GM21526 (cell line): ENCODE results near the gene TUBA4A.
A peak's percentile ranks its signal among the peaks of the same experiment; 100 is the strongest.

ENCODE experiments used
- ATAC-seq: cut with Tn5 transposase; IDR thresholded peaks from one replicate; pipeline ENCODE4 v1.9.1; 2021; ENCODE audit warnings: moderate library complexity; ENCODE audit not compliant: unreplicated experiment, low FRiP score

Gene TUBA4A

DNA sequence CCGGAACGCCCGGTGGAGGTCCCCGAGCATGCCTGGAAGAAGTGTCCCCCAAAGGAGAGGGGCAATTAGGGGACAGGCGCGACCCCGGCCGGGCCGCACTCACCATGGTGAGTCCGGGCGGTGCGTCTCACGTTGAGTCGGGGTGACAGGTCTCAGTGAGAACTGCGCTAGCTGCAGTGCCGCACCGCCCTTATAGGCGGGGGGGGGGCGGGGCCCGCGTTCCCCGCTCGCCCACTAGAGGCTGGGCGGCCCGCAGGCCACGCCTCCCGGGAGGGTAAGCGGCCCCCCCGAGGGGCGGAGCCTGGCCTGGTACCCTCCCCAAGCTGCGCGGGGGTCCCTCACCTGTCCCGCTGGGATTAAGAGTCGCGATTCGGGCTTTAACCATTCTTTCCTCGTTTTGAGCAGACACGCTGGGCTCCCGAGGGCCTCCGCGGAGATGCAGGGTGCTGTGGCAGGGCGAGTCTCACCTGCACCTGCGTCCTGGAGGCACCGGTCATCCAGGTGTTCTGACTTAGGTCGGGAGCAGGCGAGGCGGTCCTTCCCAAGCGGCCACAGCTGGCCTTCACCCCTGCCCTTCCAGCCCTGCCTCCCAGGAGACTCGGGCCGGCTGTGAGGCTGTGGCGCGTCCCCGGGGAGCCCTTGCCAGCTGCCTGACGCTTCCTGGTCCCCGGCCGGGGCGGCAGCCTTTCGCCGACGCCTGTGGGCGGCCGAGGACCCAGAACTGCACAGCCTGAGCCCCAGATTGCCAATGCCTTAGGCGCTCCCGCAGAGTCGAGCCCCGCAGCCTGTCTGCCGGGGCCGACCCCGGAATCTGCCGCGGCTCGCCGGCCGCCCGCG, at the start of gene TUBA4A:
TUBA4A (minus strand) TSS at position 166 of the 837 bp plus-strand sequence; CDS start at position 106, 60 bp downstream.
- peak; percentile 48 for ATAC-seq

DNA sequence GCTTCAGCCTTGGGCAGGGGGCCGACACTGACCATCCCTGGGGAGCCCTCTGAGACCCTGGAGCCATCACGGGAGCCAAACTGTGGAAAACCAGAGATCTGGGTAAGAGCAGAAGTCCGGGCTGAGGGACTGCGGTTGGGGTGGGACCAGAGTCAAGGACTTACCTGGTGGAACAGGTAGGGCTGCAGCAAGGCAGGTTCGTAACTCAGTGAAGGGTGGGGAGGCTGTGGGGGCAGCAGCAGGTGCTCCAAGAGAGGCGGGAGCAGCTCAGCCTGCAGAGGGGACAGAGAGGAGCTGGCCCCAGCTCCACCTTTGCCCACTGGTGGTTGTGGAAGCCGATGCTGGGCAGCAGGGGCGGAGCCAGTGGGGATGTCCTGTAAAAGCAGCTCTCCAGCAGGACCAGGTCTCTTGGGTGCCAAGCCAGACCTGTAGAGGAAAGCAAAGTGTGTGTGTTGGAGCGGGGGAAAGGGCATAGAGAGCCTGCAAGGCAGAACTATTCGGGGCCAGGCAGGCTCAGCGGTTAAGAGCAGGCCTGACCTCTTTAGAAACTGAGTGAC, 48.8 kb upstream of the TUBA4A start:
- ATAC-seq, result no peak

DNA sequence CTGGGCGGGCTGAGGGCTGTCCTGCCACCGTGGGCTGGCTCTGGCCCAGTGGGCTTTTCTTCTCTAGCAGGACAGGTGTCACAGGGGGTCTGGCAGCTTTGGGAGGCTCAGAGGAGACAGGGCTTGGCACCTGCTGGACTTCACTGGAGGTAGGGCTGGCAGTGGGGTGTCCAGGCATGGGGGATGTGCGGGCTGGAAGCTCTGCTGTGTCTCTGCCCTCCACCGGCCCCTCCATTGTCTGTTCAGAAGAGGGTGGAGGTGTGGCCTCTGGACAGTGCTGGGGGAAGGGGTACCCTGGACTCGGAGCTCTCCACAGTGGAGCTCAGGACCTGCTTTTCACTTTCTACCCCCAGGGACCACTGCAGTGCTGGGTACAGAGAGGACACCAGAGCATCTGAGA, 46.3 kb upstream of the TUBA4A start:
- no peak for ATAC-seq

DNA sequence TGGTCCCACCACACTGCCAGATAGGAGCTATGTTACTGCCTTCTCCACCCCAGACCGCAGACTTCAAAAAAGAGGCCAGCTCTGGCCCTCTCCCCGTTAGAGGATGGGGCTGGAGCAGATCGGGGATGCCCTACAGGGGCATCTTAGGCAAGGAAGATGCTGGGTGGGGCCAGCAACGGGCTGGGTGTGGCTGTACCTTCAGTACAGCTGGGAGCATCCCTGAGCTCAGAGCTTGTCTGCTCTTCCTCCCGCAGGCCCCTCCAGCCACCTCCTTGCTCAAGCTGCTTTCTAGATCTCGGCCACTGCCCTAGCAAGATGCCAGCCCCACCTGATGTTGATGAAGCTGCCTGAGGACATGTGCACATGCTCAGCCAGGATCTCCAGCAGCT, 45.6 kb upstream of the TUBA4A start:
- no peak for ATAC-seq

DNA sequence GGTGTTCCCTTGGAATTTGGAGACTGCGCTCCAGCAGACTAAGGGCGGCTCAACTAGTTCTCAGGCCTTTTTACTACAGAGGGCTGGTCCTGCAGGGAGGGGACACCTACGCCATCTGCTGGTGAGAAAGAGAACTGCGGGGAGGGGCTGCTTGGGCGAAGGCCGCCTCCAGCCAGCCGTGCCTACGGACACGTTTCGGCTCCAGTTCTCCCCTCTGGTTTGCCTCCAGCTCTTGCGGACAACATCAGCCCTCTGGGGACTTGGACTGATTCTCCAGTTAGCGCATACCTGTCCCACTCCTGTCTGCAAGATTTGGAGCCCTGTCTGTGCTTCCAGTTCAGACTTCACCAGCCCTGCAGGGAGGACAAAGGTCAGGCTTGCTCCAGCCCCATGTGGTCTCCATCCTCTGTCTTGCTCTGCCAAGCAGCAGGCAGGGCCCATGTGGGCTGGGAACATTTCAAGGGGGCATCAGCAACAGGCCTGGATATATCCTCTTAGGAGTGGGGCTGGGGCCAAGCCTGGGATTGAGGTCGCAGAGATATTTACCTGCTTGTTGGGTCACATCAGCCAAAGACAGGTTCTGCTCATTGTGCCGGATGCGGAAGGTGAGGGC, 45.1 kb upstream of the TUBA4A start:
- no peak for ATAC-seq

DNA sequence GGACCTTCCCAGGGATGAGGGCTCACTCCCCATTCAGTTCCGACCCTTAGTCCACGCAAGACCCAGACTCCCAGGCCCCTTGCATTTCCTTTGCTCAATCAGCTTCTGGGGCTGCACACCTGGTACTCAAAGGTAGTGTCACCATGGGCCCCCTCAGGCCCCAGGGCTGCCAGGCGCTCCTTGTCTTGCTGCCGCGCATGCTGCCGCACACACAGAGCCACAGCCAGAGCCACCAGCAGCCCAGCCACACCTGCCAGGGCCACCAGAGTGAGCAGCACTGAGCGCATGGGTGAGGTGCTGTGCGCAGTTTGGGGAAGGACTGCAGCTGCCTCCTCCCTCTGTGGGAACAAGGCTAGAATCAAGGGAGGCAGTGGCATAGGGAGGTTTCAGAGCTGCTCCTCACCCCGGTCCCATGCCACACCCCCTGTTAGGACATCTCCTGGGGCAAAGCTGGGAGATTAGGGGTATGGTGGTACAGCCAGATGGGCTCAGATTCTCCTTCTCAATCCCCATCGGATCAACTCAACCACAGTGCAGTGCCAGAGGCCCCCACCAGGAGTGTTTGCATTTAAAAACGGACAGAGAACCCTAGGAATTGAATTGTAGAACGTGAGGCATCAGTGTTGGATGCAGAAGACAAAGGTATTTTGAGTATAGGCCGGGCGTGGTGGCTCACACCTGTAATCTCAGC, 44.2 kb upstream of the TUBA4A start:
- ATAC-seq, result no peak

DNA sequence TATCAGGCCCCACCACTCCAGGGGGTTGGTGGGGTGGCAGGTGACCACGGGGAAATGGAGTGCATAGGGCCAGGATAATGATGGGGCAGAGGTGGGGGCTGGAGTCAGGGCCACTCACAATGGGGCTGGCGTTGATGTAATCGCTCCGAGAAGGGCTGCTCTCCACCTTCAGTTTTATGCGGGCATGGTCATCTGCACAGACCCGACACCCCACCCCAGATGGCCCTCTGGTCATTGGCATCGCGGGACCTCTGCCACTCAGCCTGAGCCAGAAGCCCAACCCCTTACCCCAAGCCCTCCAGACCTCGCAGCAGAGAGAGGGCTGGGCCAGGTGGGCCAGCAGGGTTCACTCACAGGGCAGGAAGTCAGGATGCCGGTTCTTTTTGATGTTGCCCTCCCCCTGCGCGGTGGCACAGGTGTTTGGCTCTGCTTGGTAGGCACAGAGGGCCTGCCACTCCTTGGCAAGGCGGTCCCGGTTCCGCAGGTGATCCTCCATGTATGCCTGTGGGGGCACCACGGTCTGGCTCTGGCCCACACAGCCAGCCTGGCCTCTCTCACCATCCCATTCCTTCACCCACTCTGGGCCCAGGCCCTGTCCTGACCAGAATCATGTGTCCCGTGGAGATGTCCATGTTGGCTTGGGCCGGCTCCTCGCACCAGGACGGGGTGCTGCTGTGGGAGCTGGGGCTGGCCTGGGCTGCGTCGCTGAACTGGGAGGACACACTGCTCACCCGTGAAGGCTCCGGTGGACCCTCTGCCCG, 43.1 kb upstream of the TUBA4A start:
- ATAC-seq, result no peak

DNA sequence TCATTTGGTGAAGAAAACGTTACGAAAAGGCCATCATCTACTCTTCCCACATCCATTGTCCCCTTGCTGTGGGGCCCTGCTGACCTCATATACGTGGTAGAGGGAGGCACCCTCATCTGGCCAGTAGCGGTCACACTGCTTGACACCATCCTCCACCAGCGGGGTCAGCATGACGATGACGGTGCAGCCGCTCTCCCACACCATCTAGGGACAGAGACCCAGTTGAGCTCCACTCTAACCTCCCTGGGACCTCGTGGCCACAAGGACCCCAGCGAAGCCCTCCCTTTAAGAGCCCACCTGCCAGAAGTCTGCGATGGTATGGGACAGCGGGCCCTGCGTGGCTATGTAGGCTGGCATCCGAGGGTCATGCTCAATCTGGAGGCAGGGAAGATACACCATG, 42.4 kb upstream of the TUBA4A start:
- no peak for ATAC-seq

DNA sequence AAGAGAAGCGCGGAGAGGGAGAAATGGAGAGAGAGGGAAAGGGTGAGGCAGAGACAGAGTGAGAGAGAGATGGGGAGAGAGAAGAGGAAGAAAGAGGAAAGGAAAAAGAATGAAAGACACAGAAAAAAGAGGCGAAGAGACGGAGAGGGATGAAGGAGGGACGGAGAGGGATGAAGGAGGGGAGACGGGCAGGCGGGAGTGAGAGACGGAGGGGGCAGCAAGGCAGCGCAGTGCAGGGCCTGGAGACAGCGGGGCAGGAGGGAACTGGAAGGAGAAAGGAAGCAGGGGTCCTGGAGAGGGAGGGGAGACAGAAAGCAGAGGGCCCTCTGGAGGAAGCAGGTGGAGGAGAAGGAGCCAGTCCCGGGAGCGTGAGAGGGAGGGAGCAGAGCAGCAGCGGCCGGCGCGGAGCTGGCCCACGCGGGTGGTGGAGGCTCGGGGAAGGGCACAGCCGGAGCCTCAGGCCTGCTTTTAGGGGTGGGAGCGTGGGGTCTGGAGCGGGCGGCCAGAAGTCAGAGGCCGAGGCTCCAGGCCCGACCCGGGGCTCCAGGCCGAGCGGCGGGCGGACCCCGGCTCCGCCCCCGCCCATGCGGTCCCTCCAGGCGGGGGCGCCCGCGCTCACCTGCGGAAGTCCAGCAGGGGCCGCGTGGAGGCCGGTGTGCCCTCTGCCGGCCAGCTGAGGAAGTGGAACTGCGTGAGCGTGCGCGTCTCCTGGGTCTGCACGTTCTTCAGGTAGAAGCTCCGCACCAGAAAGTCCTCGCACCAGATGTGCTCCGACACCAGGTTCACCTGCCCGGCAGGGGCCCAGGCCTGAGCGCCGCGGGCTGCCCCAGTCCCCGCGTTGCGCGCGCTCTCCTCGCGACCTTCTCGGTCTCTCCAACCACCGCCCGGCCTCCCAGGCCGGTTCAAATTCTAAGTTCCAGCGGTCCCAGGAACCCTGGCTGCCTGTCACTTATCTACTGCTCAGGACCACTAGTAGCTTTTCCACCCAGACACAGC, 40.9 kb upstream of the TUBA4A start:
- peak; percentile 82 for ATAC-seq

DNA sequence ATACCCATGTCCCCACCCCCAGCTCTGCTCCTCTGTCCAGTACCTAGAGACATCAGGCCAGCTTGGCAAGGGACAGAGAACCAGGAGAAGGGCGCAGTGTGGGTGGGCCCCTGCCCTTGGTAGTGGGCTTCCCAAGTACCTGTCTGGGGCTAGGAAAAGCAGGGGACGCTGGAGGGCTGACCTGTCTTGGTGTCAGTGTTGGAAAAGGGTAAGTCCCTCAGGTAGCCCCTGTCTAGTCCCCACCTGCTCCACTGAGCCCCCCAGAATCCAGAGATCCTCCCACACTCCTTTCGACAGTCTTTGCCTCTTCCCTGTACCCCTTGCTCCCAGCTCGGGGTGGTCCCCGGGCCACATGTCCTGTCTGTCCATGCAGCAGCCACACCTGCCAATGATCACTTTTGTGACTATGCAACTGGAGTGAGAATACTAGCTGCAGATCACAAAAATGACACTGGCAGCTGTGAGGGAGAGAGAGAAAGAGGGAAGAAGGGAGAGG, 40.1 kb upstream of the TUBA4A start:
- ATAC-seq, result no peak

DNA sequence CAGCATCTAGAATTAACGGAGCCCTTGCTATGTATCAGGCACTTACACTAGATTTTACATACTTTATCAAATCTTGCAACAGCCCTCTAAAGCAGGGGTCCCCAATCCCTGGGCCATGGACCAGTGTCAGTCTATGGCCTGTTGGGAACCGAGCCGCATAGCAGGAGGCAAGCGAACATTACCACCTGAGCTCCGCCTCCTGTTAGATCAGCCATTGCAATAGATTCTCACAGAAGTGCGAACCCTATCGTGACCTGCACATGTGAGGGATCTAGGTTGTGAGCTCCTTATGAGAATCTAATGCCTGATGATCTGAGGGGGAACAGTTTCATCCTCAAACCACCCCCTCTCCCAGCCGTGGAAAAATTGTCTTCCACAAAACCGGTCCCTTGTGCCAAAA, 38.9 kb upstream of the TUBA4A start:
- ATAC-seq, result no peak

DNA sequence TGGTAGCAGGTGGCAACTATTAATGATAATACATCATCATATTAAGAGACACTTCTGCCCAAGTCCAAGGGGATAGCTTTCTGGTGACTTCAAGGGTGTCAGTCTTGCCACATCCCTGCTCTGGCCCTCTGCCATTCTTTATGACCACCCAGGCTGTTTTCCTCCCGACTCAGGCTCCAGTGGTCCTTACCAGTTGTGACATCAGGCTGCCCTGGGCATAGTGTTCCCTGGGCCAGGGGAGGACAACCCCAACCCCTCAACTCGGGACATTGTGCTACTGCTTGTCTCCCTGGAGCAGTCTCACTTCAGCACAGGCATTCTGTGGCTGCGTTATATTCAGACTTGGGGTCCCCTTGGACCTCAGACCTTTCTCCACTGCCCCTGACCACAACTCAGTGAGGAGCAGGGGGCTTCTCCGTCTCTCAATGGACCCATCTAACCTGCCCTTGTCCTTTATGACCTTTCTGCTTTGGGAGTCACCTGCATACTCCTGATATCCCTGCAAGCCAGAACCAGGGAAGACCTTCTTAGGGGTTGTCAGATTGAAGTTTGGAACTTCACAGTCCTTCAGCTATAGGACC, 38.3 kb upstream of the TUBA4A start:
- no peak for ATAC-seq

DNA sequence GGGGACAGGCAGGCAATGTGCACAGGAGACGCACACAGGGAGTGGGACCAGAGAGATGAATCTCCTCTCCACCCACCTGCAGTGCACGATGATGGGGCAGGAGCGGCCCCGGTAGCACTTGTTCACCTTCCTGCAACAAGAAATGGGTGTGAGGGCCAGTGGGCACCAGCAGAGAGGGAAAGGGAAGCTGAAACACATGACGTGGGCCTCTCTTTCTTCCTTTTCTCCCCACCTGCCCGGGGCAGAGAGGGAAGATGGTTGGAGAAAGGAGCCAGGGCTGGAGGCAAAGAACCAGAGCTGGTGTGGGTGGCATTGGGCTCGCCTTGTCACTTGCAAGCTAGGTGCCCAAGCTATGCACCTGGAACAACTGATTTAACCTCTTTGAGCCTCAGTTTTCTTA, 37.7 kb upstream of the TUBA4A start:
- no peak for ATAC-seq

DNA sequence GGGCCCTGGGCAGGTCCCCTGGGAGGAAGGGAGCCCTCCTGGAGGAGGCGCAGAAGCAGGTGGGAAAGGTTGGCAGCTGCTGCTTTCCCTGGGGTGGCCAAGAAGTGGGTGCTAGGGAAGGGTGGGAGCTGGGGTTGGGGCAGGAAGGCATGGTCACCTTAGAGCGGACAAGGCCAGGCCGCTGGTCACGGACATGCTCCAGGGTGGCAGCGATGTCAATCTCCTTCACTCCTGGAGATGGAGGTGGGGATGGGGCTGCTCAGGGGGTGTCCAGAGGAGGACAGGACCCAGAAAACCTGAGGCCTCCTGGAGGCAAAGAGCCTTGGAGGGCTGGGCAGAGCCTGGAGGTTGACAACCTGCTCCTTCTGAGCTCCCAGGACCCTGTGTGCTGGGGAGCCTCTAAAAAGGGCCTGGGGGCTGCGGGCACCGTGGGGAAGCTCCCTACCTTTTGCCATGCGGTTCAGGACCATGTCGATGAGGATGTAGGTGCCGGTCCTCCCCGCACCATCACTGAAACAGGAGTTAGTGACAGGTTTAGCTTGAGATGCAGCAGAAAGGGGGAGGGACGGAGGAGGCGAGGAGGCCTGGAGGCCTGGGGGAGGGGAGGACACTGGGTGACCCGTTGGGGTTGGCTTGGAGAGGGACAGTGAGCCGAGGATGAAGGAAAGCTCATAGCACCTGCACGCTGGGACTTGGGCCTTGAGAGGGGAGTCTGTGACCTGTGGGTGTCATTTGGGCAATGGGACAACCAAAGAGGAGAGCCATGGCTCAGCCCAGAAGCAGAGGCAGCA, 36.9 kb upstream of the TUBA4A start:
- no peak for ATAC-seq

DNA sequence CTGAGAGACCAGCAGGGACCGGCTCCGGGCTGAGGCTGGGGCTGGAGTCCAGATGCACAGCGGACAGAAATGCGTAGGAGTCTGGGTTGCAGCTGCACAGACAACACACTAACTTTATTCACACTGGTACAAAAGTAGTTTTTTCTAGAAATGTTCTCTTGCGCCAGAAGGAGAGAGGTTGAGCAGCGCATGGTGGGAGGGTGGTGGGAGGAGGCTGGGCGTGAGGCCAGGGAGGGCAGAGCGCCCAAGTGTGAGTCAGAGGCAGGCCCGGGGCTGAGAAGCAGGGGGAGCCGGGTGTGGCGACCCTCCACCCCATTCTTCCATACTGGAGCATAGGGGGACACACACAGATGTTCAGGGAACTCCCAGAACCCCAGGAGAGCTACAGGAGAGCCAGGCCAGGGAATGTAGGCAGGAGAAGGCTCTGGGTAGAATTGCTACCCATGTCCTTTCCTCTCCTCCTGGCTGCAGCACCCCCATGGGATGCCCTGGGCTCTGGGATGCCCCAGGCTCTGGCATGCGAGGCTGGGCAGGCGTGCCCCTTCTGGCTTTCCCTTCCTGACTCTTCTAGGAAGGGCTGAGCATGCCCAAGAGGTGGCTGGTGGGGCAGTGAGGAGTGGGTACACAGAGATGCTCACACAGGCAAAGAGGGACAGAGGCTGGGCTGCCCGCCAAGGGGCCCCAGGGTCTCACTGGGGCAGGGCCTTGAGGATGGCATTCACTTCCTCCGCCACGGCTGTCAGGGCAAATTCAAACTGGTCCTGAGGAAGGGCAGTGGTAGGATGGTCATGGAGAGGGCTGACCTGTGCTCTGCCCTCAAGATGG, 36.0 kb upstream of the TUBA4A start:
- no peak for ATAC-seq

DNA sequence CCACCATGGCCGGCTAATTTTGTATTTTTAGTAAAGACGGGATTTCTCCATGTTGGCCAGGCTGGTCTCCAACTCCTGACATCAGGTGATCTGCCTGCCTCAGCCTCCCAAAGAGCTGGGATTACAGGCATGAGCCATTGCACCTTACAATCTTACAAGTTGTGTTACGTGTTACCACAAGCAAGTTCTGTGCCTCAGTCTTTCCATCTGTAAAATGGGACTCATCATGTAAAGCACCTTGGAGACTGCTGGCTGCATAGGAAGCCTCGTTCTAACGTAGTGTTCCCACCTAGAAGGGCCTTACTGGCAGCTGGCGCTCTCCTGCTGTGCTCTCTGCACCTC, 35.4 kb upstream of the TUBA4A start:
- ATAC-seq, result no peak

DNA sequence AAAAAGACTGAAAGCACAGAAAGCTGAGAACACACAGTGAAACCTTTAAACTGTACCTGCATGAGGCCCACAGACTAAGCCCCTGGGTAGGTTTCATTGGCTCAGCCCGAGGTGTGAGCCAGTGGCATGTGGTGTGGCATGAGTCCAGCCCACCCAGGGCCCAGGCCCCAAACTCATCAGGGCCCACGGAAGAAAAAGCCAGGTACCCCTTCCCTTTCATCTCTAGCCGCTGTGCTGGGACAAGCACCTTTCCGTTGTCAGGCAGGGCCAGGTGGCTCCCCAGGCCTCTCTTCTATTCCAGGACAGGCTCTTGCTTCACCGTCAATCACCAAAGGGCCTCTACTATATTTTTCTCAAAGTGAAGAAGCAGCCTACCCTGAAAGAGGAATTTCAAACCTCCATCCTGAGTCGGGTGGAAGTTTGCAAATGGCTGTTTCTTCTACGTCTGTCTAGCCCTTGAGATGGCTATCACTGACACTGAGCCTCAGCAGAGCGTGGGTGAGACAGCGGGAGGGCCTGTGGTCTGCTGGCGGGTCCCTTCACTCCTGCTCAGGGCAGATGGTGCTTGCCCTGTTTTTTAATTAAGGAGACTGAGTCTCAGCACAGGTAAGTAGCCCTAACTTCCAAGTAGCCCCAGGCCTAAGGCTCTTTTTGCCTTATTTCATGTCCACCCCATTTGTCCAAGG, 34.0 kb upstream of the TUBA4A start:
- ATAC-seq, result no peak
